Neural progenitor cell (in vitro differentiated cells): ENCODE measurements around the gene KCNK3.

Experiments
- EZH2 ChIP-seq: fragments of 200-600 bp; sonication (generic); IDR thresholded peaks from 2 replicates; pipeline ENCODE4 v1.6.1; 2017; ENCODE audit warnings: antibody characterized with exemption, mild to moderate bottlenecking, moderate library complexity
- EZH2phosphoT487 ChIP-seq: fragments of 200-600 bp; sonication (generic); IDR thresholded peaks from 2 replicates; pipeline ENCODE4 v1.6.1; 2017; ENCODE audit warnings: antibody characterized with exemption
- TF ChIP-seq, protein P1 (sequence below): fragments of 200-600 bp; sonication (generic); IDR thresholded peaks from 2 replicates; pipeline ENCODE4 v1.5.1; 2017; ENCODE audit warnings: antibody characterized with exemption, mild to moderate bottlenecking

DNA sequence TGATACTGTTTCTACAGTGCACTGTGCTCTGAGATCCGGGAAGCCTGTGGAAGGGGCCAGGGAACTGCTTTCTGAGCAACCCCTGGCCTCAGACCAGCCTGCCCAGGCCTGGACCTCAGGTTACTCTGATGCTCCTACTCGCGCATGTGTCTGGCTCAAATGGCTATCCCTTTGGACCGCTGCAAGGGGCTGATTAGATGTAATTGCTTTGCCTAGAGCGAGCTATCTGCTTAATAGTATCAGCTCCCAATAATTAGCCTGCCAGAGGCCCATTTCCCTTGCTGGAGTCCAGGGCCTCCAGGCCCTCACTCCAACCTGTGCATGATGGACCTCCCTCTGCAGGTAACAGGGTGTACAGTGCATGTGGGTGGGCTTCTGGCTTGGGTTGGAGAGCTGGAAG is 7.2 kb upstream of the KCNK3 start:
- TF ChIP-seq, protein P1, sequence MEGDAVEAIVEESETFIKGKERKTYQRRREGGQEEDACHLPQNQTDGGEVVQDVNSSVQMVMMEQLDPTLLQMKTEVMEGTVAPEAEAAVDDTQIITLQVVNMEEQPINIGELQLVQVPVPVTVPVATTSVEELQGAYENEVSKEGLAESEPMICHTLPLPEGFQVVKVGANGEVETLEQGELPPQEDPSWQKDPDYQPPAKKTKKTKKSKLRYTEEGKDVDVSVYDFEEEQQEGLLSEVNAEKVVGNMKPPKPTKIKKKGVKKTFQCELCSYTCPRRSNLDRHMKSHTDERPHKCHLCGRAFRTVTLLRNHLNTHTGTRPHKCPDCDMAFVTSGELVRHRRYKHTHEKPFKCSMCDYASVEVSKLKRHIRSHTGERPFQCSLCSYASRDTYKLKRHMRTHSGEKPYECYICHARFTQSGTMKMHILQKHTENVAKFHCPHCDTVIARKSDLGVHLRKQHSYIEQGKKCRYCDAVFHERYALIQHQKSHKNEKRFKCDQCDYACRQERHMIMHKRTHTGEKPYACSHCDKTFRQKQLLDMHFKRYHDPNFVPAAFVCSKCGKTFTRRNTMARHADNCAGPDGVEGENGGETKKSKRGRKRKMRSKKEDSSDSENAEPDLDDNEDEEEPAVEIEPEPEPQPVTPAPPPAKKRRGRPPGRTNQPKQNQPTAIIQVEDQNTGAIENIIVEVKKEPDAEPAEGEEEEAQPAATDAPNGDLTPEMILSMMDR, result no peak
- no peak for TF ChIP-seq EZH2
- TF ChIP-seq EZH2phosphoT487, result no peak
